ENCODE results near the gene ELK3. TPM values are rescaled to one million over a fixed set of nuclear protein-coding genes. Genes with fewer than 3 reads are reported as not detected.

The ELK3 gene
- 58.6 to 78.5 TPM (median 65.4 TPM) in 5 replicates for total RNA-seq (2022; extraction: Qiagen RNA extraction)

GRCh38 chr12:96193725-96194575 lies at the start of gene ELK3:
ELK3 (plus strand) TSS chr12:96194375.

Other genes with a start within 250 kb of the ELK3 start
- 0.51 to 0.78 TPM (median 0.54 TPM) in 5 replicates for gene HAL, start 198.0 kb upstream of the ELK3 start, total RNA-seq (2022; extraction: Qiagen RNA extraction)
- gene LTA4H, start 158.8 kb upstream of the ELK3 start, total RNA-seq (2022; extraction: Qiagen RNA extraction) = 88.0 to 111 TPM (median 95.1 TPM) in 5 replicates
- gene CDK17, start 206.1 kb downstream of the ELK3 start, total RNA-seq (2022; extraction: Qiagen RNA extraction) = 9.5 to 20.3 TPM (median 11.3 TPM) in 5 replicates